Activated CD4-positive, CD25-positive, alpha-beta regulatory T cell treated with anti-CD3 and anti-CD28 coated beads, Interleukin-2, amount 50 U/mL, for 72 hours (primary cell): ENCODE results near the gene TLE1.
"Not testable (repeated sequence)": the region's sequence is repeated elsewhere in the genome, so short reads cannot be mapped to it uniquely, and the experiment has no call there.

Experiments used
- DNase-seq: peaks from one replicate; pipeline ENCODE4 v3.0.0; 2021

Gene TLE1

GRCh38 chr9:81621785-81622259, 67.5 kb downstream of the TLE1 start:
- no peak for DNase-seq

- no peak for DNase-seq
These were observed 68.2 kb downstream of the TLE1 start for GRCh38 chr9:81621118-81621517.

- no peak for DNase-seq
These were observed 69.4 kb downstream of the TLE1 start for GRCh38 chr9:81620002-81620390.

DNA sequence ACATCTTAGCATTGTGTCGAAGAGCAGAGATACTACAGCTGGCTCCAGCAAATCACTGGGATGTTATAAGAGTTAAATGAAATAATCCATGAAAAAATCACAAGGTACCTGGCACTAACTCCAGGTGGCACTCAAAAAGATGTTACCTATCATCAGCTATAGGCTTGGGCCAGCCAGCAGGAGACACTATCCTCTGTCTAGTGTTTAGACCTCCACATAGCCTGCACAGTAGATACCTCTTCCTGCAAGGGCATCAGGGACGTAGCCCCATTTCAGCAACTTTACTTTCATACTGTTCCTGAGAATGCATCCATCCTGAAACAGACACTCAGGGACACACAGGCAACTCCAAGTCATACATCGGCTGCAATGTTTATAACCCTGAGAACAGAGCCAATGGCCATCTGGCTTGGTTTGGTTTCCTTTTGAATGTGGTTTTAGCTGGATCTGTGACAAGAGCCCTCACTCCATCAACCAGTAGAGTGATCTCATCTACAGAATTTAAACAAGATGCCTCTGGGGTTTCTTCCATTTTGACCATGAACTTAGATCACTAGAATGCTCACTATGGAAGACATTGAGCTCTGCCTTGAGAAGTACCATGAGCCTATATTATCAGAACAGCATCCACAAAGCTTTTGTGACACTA, 69.9 kb downstream of the TLE1 start:
- DNase-seq: no peak

DNA sequence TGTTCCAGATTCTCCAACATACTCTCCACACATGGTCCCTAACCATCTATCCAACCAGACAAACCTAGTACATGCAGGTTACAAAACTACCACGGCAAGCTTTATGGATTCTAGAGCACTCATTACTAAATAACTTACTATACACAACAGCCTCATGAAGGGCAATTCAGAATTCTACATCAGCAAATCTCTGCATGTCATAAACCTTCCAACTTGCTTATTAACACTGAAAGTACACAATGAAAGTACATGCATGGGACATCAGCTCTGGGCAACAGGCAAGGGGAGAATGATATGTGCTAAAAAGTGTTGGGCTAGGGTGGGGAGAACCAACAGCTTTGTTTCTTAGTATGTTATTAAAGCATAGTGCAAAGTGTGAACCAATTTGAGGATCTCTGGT, 70.4 kb downstream of the TLE1 start:
- no peak for DNase-seq

DNA sequence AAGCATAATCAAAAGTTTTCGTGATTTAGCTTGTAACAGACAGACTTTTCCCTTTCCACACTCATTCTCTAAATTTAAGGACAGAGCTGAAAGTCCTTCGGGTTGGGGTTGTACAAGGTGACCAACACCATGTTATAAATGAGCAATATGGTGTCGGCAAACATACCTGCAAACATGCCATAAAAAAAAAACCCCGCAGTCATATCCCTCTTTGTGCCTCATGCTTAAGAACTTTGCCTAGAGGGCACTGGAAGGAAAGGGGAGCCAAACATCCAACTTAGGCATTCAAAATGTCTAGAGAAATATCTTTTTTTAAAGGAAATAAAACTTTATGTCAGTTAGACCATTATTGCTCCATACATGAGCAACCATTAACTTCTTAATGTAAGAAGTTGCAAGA, 73.2 kb downstream of the TLE1 start:
- DNase-seq: no peak

- no peak for DNase-seq
These were observed 75.0 kb downstream of the TLE1 start for GRCh38 chr9:81614335-81614734.

GRCh38 chr9:81613002-81613812, 76.1 kb downstream of the TLE1 start:
- DNase-seq: no peak

- DNase-seq: no peak
These were observed 77.7 kb downstream of the TLE1 start for GRCh38 chr9:81611664-81612063.

DNA sequence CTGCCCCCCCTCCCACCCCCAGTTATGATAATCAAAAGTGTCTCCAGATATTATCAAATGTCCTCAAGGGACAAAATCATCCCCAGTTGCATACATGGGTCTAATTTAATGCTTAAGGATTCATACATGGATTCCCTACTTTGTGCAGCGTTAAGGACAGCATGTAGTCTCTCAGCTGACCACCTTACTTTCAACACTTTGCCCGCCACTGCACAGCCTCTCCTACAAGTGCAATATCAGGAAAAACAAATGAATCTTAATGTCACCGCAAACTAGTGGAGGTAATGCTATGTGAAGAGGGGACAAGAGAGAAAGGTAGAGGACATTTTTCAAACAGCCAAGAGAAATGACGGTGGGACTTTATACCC, 78.6 kb downstream of the TLE1 start:
- DNase-seq: no peak

DNA sequence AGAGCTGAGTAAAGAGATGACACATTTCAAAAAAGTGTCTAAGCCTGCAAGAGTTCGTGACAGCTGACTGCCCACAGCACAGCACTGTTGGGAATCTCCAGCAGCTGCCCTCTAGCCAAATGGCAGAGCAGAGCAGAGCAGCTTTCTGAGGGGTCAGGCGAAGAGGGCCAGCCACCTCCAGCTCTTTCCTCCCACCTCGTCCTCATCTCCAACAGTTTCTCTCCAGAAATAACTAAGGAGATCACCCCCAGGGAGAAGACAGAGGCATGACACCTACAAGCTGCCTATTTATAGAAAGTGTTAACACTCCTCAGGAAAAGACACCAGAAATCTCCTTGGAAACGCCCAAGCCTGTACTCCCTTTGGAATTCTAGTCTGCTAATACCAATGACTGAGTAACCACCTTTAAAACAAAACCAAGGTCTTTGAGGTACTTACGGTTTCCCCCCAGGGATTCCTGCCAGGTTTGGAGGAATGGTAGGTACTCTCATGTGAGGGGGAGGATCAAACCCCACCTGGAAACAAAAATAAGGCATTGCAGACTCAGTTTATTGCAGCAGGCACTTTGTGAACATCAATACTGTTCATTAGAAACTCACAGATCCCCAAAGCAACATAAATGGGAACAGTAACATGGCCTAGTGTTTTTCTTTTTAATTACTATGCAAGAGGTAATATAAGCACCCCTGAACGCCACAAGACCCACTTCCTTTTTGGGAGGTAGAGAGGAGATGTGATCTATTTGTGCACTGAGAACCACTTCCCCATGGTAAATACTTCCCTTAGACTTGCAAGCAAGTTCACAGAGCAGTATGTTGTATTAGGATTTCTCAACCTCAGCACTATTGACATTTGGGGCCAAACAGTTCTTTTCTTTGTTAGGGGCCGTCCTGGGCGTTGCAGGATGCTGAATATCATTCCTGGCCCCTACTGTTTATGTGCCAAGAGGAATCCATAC, 79.3 kb downstream of the TLE1 start:
- no peak for DNase-seq

DNA sequence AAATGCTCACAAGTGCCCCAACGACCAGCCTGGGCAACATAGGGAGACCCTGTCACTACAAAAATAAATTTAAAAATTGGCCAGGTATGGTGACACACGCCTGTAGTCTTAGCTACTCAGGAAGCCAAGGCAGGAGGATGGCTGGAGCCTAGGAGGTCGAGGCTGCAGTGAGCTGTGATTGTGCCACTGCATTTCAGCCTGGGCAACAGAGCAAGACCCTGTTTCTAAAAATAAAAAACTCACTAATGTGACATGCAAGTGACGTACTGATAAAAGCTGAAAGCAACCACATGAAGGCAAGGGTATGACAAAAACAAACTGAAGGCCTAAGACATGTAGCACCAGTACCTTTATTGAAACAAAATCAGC, 81.1 kb downstream of the TLE1 start:
- no peak for DNase-seq

DNA sequence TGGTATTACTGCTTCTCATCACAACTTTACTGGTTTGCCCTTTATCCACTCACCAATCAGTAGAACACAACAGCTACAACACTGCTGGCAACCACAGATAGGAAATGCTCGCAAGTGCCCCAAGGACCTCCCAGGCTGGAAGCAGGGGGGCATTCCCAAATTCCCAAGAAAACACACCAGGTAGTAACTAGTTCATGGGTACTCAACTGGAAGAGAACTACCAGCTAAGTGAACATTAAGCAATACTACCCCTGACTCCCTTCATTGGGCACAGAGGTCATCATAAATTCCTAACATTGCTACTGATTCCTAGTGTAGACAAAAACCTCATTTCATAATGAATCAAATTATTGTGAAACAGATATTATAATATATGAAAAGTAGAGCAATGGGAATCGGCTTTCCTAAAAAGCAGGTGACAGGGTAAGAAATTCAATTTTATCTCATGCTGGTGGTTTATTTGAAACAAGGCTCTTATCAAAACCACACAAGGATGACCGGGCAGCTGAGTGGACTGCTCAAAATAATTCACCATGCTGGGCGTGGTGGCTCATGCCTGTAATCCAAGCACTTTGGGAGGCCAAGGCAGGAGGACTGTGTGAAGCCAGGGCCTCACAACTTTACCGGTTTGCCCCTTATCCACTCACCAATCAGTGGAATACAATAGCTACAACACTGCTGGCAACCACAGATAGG, 81.6 kb downstream of the TLE1 start:
- no peak for DNase-seq

- not testable (repeated sequence) for DNase-seq
These were observed 83.1 kb downstream of the TLE1 start for GRCh38 chr9:81606261-81606660.

- DNase-seq: no peak
These were observed 84.1 kb downstream of the TLE1 start for GRCh38 chr9:81605170-81605670.

DNA sequence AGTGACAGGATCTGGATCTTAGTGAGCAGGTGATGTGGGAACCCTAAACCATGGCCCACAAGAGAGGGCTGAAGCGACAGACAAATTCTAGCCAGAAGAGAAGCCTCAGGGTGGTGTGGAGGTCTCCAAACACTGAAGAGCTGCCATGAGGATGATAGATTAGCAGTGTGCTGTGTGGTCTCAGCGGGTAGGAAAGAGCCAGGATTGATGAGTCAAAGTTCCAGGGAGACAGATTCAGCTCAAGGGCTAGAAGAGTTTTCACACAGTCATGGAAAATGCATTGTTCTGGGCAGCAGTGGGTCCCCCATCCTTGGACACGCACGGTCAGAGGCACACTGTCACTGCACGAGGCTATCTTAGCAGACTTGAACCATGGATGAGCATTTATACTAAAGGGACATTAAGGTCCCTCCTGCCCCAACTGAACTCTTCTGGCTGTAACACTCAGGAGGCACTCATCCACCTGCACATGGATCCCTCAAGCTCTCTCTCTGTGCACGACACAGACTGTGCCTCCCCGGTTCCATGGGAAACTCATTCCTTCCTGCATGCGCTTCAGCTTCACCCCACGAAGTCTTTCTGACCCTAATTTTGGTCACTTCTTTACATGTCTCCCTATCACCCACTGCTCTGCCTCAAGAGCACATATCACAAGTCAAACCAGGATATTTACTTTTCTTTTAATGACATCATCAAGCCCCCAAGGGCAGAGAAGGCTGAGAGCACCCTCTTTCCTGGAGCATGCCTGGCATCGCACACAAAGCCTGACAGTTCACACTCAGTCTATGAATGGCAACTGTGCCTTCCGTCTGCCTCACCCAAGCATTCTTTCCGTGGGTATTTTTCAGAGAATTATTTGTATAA, 84.8 kb downstream of the TLE1 start:
- DNase-seq: no peak

- DNase-seq: no peak
These were observed 86.3 kb downstream of the TLE1 start for GRCh38 chr9:81602887-81603680.

DNA sequence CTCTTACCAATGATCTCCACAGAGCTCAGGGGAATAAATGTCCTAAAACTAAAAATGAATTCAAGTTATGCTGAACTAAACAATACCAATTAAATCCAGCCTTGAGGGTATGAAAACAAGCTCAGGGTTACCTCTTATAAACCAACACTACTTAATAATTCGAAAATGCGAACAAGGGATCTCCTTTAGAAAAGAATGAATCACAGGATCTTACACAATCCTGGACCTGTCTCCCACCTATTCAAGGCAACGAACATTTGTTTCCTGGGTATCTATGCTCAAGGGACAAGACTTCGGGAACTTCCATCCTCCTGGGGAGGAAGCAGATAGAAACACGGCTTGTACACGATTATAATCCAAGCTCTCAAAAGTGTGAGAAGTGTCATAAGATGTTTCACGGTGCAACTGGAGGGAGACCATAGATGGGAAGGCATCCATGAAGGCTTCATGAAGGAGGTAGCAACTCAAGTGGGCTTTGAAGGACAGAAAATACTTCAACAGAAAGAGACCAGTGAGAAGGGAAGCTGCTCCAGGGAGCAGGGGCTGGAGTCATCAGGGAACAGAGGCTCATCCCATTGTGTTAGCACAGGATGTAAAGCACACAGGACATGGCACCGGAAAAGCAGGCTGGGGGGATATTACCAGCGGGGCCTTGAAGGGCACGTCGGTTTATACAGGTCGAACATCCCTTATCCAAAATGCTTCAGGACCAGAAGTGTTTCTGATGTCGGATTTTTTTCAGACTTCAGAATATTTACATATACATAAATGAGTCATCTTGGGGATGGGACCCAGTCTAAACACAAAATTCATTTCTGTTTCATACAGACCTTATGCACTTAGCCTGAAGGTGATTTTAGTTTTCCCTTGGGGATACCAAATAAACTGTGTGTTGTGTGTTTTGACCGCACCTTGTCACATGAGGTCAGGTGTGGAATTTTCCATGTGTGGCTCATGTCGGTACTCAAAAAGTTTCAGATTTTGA, 87.4 kb downstream of the TLE1 start:
- no peak for DNase-seq

DNA sequence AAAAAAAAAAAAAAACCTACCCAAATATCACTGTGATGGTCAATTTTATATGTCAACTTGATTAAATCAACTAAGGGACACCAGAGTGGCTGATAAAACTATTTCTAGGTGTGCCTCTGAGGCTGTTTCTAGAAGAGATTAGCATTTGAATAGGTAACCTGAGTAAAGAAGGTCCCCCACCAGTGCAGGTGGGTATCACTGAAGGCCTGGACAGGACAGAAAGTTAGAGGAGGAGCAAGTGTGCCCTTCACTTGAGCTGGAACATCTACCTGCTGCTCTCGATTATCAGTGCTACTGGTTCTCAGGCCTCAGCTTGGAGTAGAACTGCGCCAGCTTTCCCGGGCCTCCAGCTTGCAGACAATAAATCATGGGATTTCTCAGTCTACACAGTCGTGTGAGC, 88.7 kb downstream of the TLE1 start:
- DNase-seq: no peak

GRCh38 chr9:81599837-81600236, 89.5 kb downstream of the TLE1 start:
- DNase-seq: no peak
